ENCODE results near the gene NAPB.

The NAPB gene

GRCh38 chr20:23437126-23437899 is 16.0 kb upstream of the NAPB start:
- no peak for DNase-seq (ENCODE audit: low read depth in 2 of 2)

- no peak for DNase-seq (ENCODE audit: low read depth in 2 of 2)
Measured at GRCh38 chr20:23436681-23437080, 15.4 kb upstream of the NAPB start.

- DNase-seq (ENCODE audit: low read depth in 2 of 2): no peak
Measured at GRCh38 chr20:23435626-23436539, 14.6 kb upstream of the NAPB start.

GRCh38 chr20:23434521-23435313 is 13.4 kb upstream of the NAPB start:
- no peak for DNase-seq (ENCODE audit: low read depth in 2 of 2)

GRCh38 chr20:23433628-23434027 is 12.3 kb upstream of the NAPB start:
- DNase-seq (ENCODE audit: low read depth in 2 of 2): no peak

GRCh38 chr20:23425129-23425528 is 3.8 kb upstream of the NAPB start:
- no peak for DNase-seq (ENCODE audit: low read depth in 2 of 2)

- DNase-seq (ENCODE audit: low read depth in 2 of 2): peak; percentile 8 to 9
Measured at GRCh38 chr20:23419995-23420901, 1.0 kb downstream of the NAPB start.

- DNase-seq (ENCODE audit: low read depth in 2 of 2): no peak
Measured at GRCh38 chr20:23419657-23419994, 1.7 kb downstream of the NAPB start.

GRCh38 chr20:23417861-23418260 is 3.4 kb downstream of the NAPB start:
- no peak for DNase-seq (ENCODE audit: low read depth in 2 of 2)

GRCh38 chr20:23415959-23416583 is 5.2 kb downstream of the NAPB start:
- no peak for DNase-seq (ENCODE audit: low read depth in 2 of 2)

- no peak for DNase-seq (ENCODE audit: low read depth in 2 of 2)
Measured at GRCh38 chr20:23415555-23415954, 5.7 kb downstream of the NAPB start.

- no peak for DNase-seq (ENCODE audit: low read depth in 2 of 2)
Measured at GRCh38 chr20:23414526-23415188, 6.6 kb downstream of the NAPB start.

GRCh38 chr20:23413862-23414422 is 7.3 kb downstream of the NAPB start:
- DNase-seq (ENCODE audit: low read depth in 2 of 2): no peak

- no peak for DNase-seq (ENCODE audit: low read depth in 2 of 2)
Measured at GRCh38 chr20:23412026-23412425, 9.3 kb downstream of the NAPB start.

- DNase-seq (ENCODE audit: low read depth in 2 of 2): no peak
Measured at GRCh38 chr20:23410916-23411695, 10.2 kb downstream of the NAPB start.

GRCh38 chr20:23409800-23410199 is 11.5 kb downstream of the NAPB start:
- DNase-seq (ENCODE audit: low read depth in 2 of 2): no peak

- no peak for DNase-seq (ENCODE audit: low read depth in 2 of 2)
Measured at GRCh38 chr20:23408957-23409356, 12.3 kb downstream of the NAPB start.

GRCh38 chr20:23407781-23408464 is 13.4 kb downstream of the NAPB start:
- DNase-seq (ENCODE audit: low read depth in 2 of 2): no peak

Measured in stimulated activated CD8-positive, alpha-beta memory T cell treated with anti-CD3 and anti-CD28 coated beads, Interleukin-2, amount 100 ng/mL, for 1 hour (primary cell).